Lower leg skin (tissue), 3 donors: ENCODE data around the gene ZRSR2.

Experiments
- CTCF ChIP-seq, 3 donors: fragments of 450-650 bp; IDR thresholded peaks; one replicate each; pipeline ENCODE4 v1.5.1; 2016; ENCODE audit warnings: antibody characterized with exemption in 3 of 3, mild to moderate bottlenecking in 3 of 3, moderate library complexity in 2 of 3
- POLR2A ChIP-seq, 2 donors: fragments of 450-650 bp; IDR thresholded peaks; one replicate each; pipeline ENCODE4 v1.6.1; 2016 to 2017; ENCODE audit warnings: antibody characterized with exemption in 2 of 2, mild to moderate bottlenecking in 1 of 2, moderate library complexity in 1 of 2

DNA sequence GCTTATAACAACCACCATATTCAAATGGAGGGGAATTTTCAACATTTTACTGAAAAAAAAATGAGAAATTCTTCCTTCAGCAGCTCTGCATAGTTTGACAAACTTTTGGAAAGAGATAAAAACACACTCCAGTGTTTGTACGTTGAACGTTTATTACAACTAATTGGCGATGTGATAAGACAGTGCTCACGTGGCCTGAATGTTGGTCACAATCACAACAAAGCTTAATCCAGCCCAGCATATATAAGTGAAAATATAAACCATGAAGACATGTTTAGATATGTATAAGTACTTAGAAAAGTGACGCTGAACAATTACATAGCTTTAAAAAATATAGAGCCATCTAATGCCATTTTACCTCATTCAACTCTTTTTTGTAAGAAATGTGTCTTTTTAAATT lies 35.7 kb downstream of the ZRSR2 start:
- no peak for TF ChIP-seq CTCF (IDR thresholded peaks at IDR 0.05)
- no peak for TF ChIP-seq POLR2A (IDR thresholded peaks at IDR 0.05)
